Vagina (tissue), 2 donors: Measurements from ENCODE around the gene HRH1.

ENCODE experiments used
- POLR2A ChIP-seq, 2 donors: fragments of 450-650 bp; IDR thresholded peaks; one replicate each; pipeline ENCODE4 v1.6.1; 2017; ENCODE audit warnings: antibody characterized with exemption in 2 of 2, mild to moderate bottlenecking in 2 of 2, moderate library complexity in 2 of 2
- TF ChIP-seq, protein P1 (sequence below), 3 experiments: fragments of 450-650 bp in 2 of 3; fragments of 200-600 bp in 1 of 3; sonication (generic) in 1 of 3; IDR thresholded peaks; one replicate each; pipeline ENCODE4 v1.5.1; 2017 to 2019; ENCODE audit warnings: antibody characterized with exemption in 3 of 3, mild to moderate bottlenecking in 2 of 3, moderate library complexity in 2 of 3

DNA sequence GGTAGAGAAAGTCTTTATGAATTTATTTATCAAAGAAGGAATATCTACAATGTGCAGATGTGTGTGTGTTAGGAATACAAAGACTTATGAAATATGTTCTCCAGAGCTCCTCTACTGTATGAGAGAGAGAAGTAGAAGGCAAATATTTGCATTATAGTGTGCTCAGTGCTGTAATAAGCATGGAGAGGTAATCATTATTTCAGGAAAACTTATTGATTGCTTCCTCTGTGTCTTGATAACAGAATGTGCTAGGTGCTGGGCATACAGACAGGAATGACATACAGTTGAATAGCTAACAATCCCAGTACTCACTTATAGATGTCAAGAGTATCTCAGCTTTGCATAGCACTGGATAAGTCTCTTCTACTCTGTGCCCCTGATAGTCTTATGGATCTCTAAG, 148.2 kb downstream of the HRH1 start:
- no peak for TF ChIP-seq POLR2A (IDR thresholded peaks at IDR 0.05)
- TF ChIP-seq, protein P1, sequence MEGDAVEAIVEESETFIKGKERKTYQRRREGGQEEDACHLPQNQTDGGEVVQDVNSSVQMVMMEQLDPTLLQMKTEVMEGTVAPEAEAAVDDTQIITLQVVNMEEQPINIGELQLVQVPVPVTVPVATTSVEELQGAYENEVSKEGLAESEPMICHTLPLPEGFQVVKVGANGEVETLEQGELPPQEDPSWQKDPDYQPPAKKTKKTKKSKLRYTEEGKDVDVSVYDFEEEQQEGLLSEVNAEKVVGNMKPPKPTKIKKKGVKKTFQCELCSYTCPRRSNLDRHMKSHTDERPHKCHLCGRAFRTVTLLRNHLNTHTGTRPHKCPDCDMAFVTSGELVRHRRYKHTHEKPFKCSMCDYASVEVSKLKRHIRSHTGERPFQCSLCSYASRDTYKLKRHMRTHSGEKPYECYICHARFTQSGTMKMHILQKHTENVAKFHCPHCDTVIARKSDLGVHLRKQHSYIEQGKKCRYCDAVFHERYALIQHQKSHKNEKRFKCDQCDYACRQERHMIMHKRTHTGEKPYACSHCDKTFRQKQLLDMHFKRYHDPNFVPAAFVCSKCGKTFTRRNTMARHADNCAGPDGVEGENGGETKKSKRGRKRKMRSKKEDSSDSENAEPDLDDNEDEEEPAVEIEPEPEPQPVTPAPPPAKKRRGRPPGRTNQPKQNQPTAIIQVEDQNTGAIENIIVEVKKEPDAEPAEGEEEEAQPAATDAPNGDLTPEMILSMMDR (IDR thresholded peaks at IDR 0.05): no peak
